HG02870 (cell line): ENCODE measurements around the gene TLE2.
"Not testable (repeated sequence)": the region's sequence is repeated elsewhere in the genome, so short reads cannot be mapped to it uniquely, and the experiment has no call there.

Experiments used
- ATAC-seq: cut with Tn5 transposase; IDR thresholded peaks from one replicate; pipeline ENCODE4 v1.9.1; 2021; ENCODE audit warnings: mild to moderate bottlenecking, moderate library complexity; ENCODE audit not compliant: unreplicated experiment

TLE2 gene

GRCh38 chr19:3056417-3057088 is 27.5 kb upstream of the TLE2 start:
- ATAC-seq: no peak

- ATAC-seq: no peak
Measured at GRCh38 chr19:3055741-3056416, 26.8 kb upstream of the TLE2 start.

DNA sequence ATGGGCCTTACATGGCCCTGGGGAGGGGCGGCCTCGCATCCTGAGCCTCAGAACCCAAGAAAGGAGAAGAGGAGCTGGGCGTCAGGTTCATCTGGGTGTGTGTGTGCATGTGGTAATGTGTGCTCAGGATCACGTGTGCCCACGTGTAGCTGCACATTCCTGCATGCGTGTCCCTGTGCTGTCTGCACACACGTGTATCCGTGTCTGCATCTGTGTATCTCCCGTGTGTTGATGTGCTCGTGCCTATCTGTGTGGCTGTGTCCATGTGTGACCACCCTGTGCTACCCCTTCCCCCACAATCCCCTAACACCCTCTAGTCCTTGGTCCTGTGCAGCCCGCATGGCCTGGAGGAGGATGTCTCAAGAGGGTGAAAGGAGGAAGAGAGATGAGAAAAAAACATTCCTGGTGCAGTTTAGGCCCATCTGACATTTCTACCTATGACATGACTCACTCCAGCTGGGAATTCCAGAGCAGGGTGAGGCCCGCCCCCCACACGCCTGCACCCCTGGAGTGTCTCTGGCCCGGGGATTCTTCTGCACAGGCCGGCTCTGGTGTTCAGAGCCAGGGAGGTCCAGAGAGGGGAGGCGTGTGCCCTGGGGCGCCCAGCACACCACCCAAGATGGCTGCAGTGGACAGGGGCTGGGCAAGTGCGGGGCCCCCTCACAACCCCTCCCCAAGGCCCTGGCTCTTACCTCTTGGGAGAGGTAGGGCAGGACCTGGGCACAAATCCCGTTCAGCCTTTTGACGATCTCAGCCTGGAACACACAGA is 26.1 kb upstream of the TLE2 start:
- ATAC-seq: no peak

DNA sequence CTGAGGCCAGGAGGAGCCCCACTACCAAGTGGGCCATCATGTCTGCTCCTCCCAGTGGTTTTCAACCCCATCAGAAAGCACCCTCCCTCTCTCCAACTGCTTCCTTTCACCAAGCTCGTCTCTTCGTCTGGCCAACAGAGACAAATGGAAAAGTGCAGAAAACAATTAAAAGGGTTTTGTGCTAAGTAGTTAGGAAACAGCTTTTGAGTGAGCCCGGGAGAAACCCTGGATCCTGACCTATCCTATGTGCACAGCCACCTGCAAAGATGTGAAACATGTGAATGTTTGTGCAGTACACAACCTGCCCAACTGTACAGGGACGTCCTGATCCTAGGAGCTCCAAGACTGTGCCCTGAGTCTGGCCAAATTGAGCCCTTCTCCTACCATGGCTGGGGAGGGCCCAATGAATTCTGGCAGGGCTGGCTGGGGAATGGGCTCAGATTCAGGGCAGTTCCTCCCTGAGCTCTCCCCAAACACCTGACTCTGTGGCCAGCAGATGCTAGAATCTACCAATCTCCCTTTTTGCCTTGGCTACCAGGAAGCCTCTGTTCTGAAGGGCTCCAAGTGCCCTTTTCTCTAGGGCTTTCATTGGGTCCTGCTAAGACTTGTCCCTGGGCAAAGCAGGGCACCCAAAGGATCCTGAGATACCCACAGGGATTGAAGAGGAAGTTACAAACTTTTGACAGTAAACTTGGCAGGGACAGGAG is 25.3 kb upstream of the TLE2 start:
- no peak for ATAC-seq

GRCh38 chr19:3053780-3054179 is 24.7 kb upstream of the TLE2 start:
- ATAC-seq: no peak

GRCh38 chr19:3053218-3053621 is 24.1 kb upstream of the TLE2 start:
- no peak for ATAC-seq

DNA sequence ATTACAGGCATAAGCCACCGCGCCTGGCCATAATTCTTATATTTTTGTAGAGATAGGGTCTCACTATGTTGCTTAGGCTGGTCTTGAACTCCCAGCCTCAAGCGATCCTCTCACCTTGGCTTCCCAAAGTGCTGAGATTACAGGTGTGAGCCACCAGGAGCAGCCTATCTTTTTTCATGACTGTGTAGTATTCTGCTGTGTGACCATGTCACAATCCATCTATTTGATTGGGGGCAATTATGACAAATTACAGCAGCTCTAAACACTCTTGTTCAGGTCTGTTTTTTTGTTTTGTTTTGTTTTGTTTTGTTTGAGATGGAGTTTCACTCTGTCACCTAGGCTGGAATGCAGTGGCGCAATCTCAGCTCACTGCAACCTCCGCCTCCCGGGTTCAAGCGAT is 20.9 kb upstream of the TLE2 start:
- ATAC-seq: not testable (repeated sequence)

DNA sequence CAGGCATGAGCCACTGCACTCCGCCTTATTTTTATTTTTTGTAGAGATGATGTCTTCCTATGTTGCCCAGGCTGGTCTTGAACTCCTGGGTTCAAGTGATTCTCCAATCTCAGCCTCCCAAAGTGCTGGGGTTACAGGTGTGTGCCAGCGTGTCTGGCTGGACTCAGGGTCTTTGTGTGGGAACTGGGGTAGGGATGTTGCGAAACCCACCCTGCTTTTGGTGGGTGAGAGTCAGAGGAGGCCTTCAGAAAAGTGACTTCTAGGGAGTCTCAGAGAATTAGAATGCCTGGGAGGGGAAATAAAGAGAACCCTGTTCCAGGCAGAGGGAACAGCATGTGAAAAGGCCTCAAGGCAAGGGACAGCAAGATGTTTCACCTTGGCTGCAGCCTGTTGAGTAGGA is 20.0 kb upstream of the TLE2 start:
- ATAC-seq: no peak

- no peak for ATAC-seq
Measured at GRCh38 chr19:3048190-3048533, 19.1 kb upstream of the TLE2 start.

- ATAC-seq: no peak
Measured at GRCh38 chr19:3047496-3048189, 18.6 kb upstream of the TLE2 start.

- no peak for ATAC-seq
Measured at GRCh38 chr19:3046698-3047495, 17.8 kb upstream of the TLE2 start.

- no peak for ATAC-seq
Measured at GRCh38 chr19:3045885-3046697, 17.0 kb upstream of the TLE2 start.

- no peak for ATAC-seq
Measured at GRCh38 chr19:3045191-3045590, 16.1 kb upstream of the TLE2 start.

- no peak for ATAC-seq
Measured at GRCh38 chr19:3042621-3043267, 13.7 kb upstream of the TLE2 start.

DNA sequence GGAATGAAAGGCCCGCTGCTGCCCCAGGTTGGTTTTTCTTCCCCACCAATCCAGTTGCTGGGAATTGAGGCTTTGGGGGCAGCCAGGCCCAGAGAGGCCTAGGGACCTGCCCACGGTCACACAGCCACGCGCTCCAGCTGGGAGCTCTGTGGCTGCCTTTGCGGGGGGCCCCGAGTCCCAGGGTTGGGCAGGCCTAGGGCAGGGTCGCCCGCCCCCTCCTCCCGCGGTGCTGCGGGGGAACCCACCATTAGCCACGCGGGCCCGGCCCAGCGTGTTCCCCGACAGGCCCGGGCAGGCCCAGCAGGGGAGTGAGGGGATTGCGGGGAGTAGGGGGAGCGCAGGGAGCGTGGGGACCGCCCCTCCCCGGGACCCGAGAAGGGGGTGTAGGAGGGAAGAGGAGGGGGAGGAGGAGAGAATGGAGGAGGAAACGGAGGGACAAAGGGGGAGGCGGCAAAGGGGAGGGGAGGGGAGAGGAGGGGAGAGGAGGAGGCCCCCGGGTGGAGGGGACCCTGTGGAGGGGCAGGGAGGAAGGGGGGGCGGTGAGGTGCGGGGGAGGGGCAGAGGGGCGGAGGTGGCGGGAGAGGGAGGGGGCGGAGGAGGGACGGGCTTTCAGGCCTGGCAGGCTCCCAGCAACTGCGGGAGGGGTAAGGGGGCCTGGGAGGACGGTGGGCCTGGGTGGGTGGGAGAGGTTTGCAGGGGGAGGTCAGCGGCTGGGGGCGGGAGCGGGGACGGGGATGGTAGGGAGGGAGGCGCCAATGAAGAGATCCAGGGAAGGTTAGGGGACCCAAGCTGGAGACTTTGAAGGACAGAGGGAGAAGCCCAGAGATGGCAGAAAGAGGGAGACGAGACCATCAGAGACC is 12.9 kb upstream of the TLE2 start:
- no peak for ATAC-seq

DNA sequence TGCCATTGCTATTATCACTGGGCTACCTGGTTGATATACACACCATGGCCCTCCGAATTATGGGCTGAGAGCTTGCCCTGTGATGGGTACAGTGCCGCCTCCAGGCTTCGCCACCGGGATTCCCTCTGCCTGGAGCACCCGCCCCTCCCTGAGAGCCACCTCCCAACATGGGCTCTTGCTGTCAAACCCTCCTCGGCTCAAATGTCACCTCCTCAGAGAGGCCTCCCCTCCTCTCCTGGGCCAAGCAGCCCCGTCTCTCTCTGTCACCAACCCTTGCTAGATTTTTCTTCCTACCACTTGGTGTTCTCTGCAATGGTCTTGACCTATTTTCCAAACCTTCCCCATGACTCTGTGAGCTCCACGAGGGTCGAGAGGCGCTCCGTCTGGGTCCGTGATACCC is 12.2 kb upstream of the TLE2 start:
- no peak for ATAC-seq

DNA sequence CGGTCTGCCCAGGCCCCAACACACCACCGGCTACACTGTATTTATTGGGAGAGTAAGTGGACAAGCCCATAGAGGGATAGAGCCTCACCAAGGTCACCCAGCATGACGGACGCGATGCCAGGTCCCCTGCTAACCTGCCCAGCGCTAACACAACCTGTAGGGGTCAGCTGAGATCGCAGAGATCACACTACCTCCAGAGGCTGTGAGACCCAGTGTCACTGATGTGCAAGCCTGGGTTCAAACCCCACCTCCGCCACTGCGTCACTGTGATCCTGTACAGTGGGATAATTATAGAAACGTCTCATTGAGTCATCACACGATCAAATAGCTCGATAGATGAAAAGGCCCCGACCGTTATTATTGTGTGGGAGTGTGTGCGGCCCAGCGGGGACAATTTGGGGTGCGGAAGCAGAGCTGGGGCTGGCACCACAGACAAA is 10.6 kb upstream of the TLE2 start:
- no peak for ATAC-seq

GRCh38 chr19:3039125-3039524 is 10.0 kb upstream of the TLE2 start:
- no peak for ATAC-seq
